Mesendoderm (in vitro differentiated cells): Measurements from ENCODE around the gene PEPD.

Experiments used
- DNase-seq: peaks from one replicate; pipeline ENCODE4 v3.0.0; 2013
- H2AK5ac ChIP-seq: 2 replicates; pipeline ENCODE4 v1.6.1; 2013; ENCODE audit warnings: low read length, inconsistent platforms
- H2BK120ac ChIP-seq: 2 replicates; pipeline ENCODE4 v1.6.1; 2013; ENCODE audit warnings: low read depth, mild to moderate bottlenecking, low read length, moderate library complexity, mixed read lengths
- H2BK15ac ChIP-seq: replicated peaks from 2 replicates; pipeline ENCODE4 v1.6.1; 2013; ENCODE audit warnings: low read depth, mild to moderate bottlenecking, moderate library complexity
- H2BK5ac ChIP-seq: 2 replicates; pipeline ENCODE4 v1.6.1; 2013; ENCODE audit warnings: low read length, inconsistent platforms
- H3K18ac ChIP-seq: 2 replicates; pipeline ENCODE4 v1.6.1; 2013; ENCODE audit warnings: mild to moderate bottlenecking, low read length, mixed read lengths
- H3K23ac ChIP-seq: one replicate; pipeline ENCODE4 v1.6.1; 2013; ENCODE audit warnings: low read length
- H3K27ac ChIP-seq: 2 replicates; pipeline ENCODE4 v1.5.1; 2013; ENCODE audit warnings: low read depth, mild to moderate bottlenecking, inconsistent platforms, low read length, moderate library complexity
- H3K27me3 ChIP-seq: 2 replicates; pipeline ENCODE4 v1.6.1; 2013; ENCODE audit warnings: low read length, control low read depth, mild to moderate bottlenecking, inconsistent platforms; ENCODE audit not compliant: insufficient read depth, poor library complexity
- H3K36me3 ChIP-seq: 2 replicates; pipeline ENCODE4 v1.6.1; 2013; ENCODE audit warnings: low read length, inconsistent platforms; ENCODE audit not compliant: control insufficient read depth, insufficient read depth
- H3K4ac ChIP-seq: one replicate; pipeline ENCODE4 v1.6.1; 2013; ENCODE audit warnings: low read depth, mild to moderate bottlenecking, low read length, moderate library complexity
- H3K4me1 ChIP-seq: 2 replicates; pipeline ENCODE4 v1.6.1; 2013; ENCODE audit warnings: low read depth, low read length, inconsistent platforms; ENCODE audit not compliant: control insufficient read depth
- H3K4me2 ChIP-seq: 2 replicates; pipeline ENCODE4 v1.6.1; 2013; ENCODE audit warnings: low read length
- H3K4me3 ChIP-seq: 2 replicates; pipeline ENCODE4 v1.5.1; 2013; ENCODE audit warnings: mild to moderate bottlenecking, low read length
- H3K56ac ChIP-seq: one replicate; pipeline ENCODE4 v1.6.1; 2013; ENCODE audit warnings: low read length
- H3K79me1 ChIP-seq: 2 replicates; pipeline ENCODE4 v1.6.1; 2013; ENCODE audit warnings: low read length, inconsistent platforms
- H3K79me2 ChIP-seq: 2 replicates; pipeline ENCODE4 v1.6.1; 2013; ENCODE audit warnings: mild to moderate bottlenecking, low read length; ENCODE audit not compliant: control insufficient read depth, insufficient read depth
- H3K9ac ChIP-seq: 2 replicates; pipeline ENCODE4 v1.6.1; 2013; ENCODE audit warnings: low read length, inconsistent platforms
- H4K5ac ChIP-seq: one replicate; pipeline ENCODE4 v1.6.1; 2013; ENCODE audit warnings: low read length
- H4K8ac ChIP-seq: one replicate; pipeline ENCODE4 v1.6.1; 2013; ENCODE audit warnings: low read depth, mild to moderate bottlenecking, control low read depth, low read length, moderate library complexity
- WGBS: extraction: QIAGEN DNeasy Blood & Tissue Kit; methylation state at CpG from one replicate; pipeline ENCODE4 v1.1.7; 2013; ENCODE audit warnings: low lambda C conversion rate, missing lambda C conversion rate; ENCODE audit not compliant: insufficient coverage; ENCODE audit errors: extremely low coverage; 5-methylcytosine and 5-hydroxymethylcytosine counted together

Gene PEPD

GRCh38 chr19:33373453-33374235, 147.9 kb downstream of the PEPD start, which contains the start of gene CEBPG:
CEBPG (plus strand) TSS chr19:33373709; CDS start chr19:33379240, 5,531 bp downstream.
- H3K36me3 ChIP-seq, result no peaks in the 10 kb centered on the region
- H3K27me3 ChIP-seq, result no peaks in the 10 kb centered on the region
- H4K8ac ChIP-seq, result no peak within 1 kb of the TSS
- WGBS, result no CpG with 5 or more reads among the region's 118 CpGs
- H4K5ac ChIP-seq, result no peak within 1 kb of the TSS
- H3K79me2 ChIP-seq, result peaks cover 42% of the 10 kb centered on the region
- peaks cover 22% of the 10 kb centered on the region for H3K79me1 ChIP-seq
- peak within 1 kb of the TSS; percentile 98 for H3K27ac ChIP-seq
- H2BK15ac ChIP-seq, result no peak within 1 kb of the TSS
- H3K23ac ChIP-seq, result no peak within 1 kb of the TSS
- H3K9ac ChIP-seq, result peak within 1 kb of the TSS; percentile 96
- H2BK120ac ChIP-seq, result peak within 1 kb of the TSS; percentile 83
- H3K18ac ChIP-seq, result peak within 1 kb of the TSS; percentile 96
- peak within 1 kb of the TSS; percentile 97 for H3K56ac ChIP-seq
- no peak within 1 kb of the TSS for H2AK5ac ChIP-seq
- peak within 1 kb of the TSS; percentile 100 for H3K4ac ChIP-seq
- H2BK5ac ChIP-seq, result peak within 1 kb of the TSS; percentile 62
- DNase-seq, result peak; percentile 94
- peak within 1 kb of the TSS; percentile 61 for H3K4me3 ChIP-seq
- peak within 1 kb of the TSS; percentile 79 for H3K4me2 ChIP-seq
- H3K4me1 ChIP-seq, result peaks cover 5% of the 10 kb centered on the region

- Histone ChIP-seq H3K36me3 (no peaks in the 10 kb centered on the region), H3K9ac (no peak overlapping the region), H4K8ac (no peak overlapping the region), H3K4ac (no peak overlapping the region), H2BK15ac (no peak overlapping the region), H2AK5ac (no peak overlapping the region), H3K4me2 (no peak overlapping the region), H2BK5ac (no peak overlapping the region), H3K18ac (no peak overlapping the region), H3K23ac (no peak overlapping the region), H3K79me2 (peaks cover 17% of the 10 kb centered on the region), H2BK120ac (no peak overlapping the region), H3K27me3 (no peaks in the 10 kb centered on the region), H3K4me1 (peaks cover 2% of the 10 kb centered on the region), H3K27ac (no peak overlapping the region), H4K5ac (no peak overlapping the region), H3K4me3 (no peak overlapping the region), H3K56ac (no peak overlapping the region), H3K79me1 (peaks cover 7% of the 10 kb centered on the region)
- no peak for DNase-seq
- no CpG with 5 or more reads among the region's 4 CpGs for WGBS
Measured at GRCh38 chr19:33370783-33371182, 150.8 kb downstream of the PEPD start.

- Histone ChIP-seq H3K4me1 (no peaks in the 10 kb centered on the region), H3K9ac (no peak overlapping the region), H3K18ac (no peak overlapping the region), H4K5ac (no peak overlapping the region), H3K4me3 (no peak overlapping the region), H3K27me3 (no peaks in the 10 kb centered on the region), H3K36me3 (no peaks in the 10 kb centered on the region), H2BK15ac (no peak overlapping the region), H4K8ac (no peak overlapping the region), H3K27ac (no peak overlapping the region), H2BK120ac (no peak overlapping the region), H2BK5ac (no peak overlapping the region), H3K79me2 (no peaks in the 10 kb centered on the region), H2AK5ac (no peak overlapping the region), H3K79me1 (no peaks in the 10 kb centered on the region), H3K23ac (no peak overlapping the region), H3K56ac (no peak overlapping the region), H3K4ac (no peak overlapping the region), H3K4me2 (no peak overlapping the region)
- no CpG with 5 or more reads among the region's 5 CpGs for WGBS
- DNase-seq, result no peak
Measured at GRCh38 chr19:33368074-33368864, 153.3 kb downstream of the PEPD start.

- WGBS, result no CpG with 5 or more reads among the region's 5 CpGs
- no peak overlapping the region for H3K27ac ChIP-seq
- H3K9ac ChIP-seq, result no peak overlapping the region
- H3K18ac ChIP-seq, result no peak overlapping the region
- H3K4me2 ChIP-seq, result no peak overlapping the region
- H3K4me3 ChIP-seq, result no peak overlapping the region
- no peak overlapping the region for H4K8ac ChIP-seq
- no peak overlapping the region for H2BK15ac ChIP-seq
- H3K79me1 ChIP-seq, result no peaks in the 10 kb centered on the region
- H2BK120ac ChIP-seq, result no peak overlapping the region
- no peak overlapping the region for H3K4ac ChIP-seq
- no peak overlapping the region for H2BK5ac ChIP-seq
- no peaks in the 10 kb centered on the region for H3K79me2 ChIP-seq
- no peak overlapping the region for H4K5ac ChIP-seq
- H3K4me1 ChIP-seq, result no peaks in the 10 kb centered on the region
- H3K56ac ChIP-seq, result no peak overlapping the region
- no peak overlapping the region for H2AK5ac ChIP-seq
- H3K23ac ChIP-seq, result no peak overlapping the region
- no peaks in the 10 kb centered on the region for H3K27me3 ChIP-seq
- DNase-seq, result no peak
- no peaks in the 10 kb centered on the region for H3K36me3 ChIP-seq
Measured at GRCh38 chr19:33366897-33367296, 154.7 kb downstream of the PEPD start.

GRCh38 chr19:33366127-33366526, 155.5 kb downstream of the PEPD start:
- no peak overlapping the region for H3K4me2 ChIP-seq
- H2BK15ac ChIP-seq, result no peak overlapping the region
- no peaks in the 10 kb centered on the region for H3K4me1 ChIP-seq
- no peak overlapping the region for H2BK120ac ChIP-seq
- no peak overlapping the region for H4K8ac ChIP-seq
- H4K5ac ChIP-seq, result no peak overlapping the region
- no peak overlapping the region for H3K4me3 ChIP-seq
- H3K79me1 ChIP-seq, result no peaks in the 10 kb centered on the region
- no peaks in the 10 kb centered on the region for H3K79me2 ChIP-seq
- H3K4ac ChIP-seq, result no peak overlapping the region
- no peaks in the 10 kb centered on the region for H3K27me3 ChIP-seq
- H3K27ac ChIP-seq, result no peak overlapping the region
- no peak overlapping the region for H2BK5ac ChIP-seq
- H3K23ac ChIP-seq, result no peak overlapping the region
- H2AK5ac ChIP-seq, result no peak overlapping the region
- H3K18ac ChIP-seq, result no peak overlapping the region
- no peak for DNase-seq
- H3K9ac ChIP-seq, result no peak overlapping the region
- no CpG with 5 or more reads among the region's 6 CpGs for WGBS
- no peaks in the 10 kb centered on the region for H3K36me3 ChIP-seq
- no peak overlapping the region for H3K56ac ChIP-seq
